Measurements from ENCODE around the gene AASDH. TPM values are rescaled to one million over a fixed set of nuclear protein-coding genes. Genes with fewer than 3 reads are reported as not detected.
"Not testable (repeated sequence)": the region's sequence is repeated elsewhere in the genome, so short reads cannot be mapped to it uniquely, and the experiment has no call there.

Gene AASDH
- total RNA-seq, 1 donor from 2014 or later: 54.4 TPM

- DNase-seq (ENCODE audit: low spot score): no peak
Observed at GRCh38 chr4:56405016-56405415, 17.7 kb upstream of the AASDH start.

GRCh38 chr4:56400560-56400959 lies 13.3 kb upstream of the AASDH start:
- no peak for DNase-seq (ENCODE audit: low spot score)

GRCh38 chr4:56391270-56391669 lies 4.0 kb upstream of the AASDH start:
- no peak for DNase-seq (ENCODE audit: low spot score)

- no peak for DNase-seq (ENCODE audit: low spot score)
Observed at GRCh38 chr4:56389558-56389957, 2.3 kb upstream of the AASDH start.

GRCh38 chr4:56388306-56388705 lies 1.0 kb upstream of the AASDH start:
- no peak for DNase-seq (ENCODE audit: low spot score)

- no peak for DNase-seq (ENCODE audit: low spot score)
Observed at GRCh38 chr4:56386091-56386490, 1.2 kb downstream of the AASDH start.

- DNase-seq (ENCODE audit: low spot score): no peak
Observed at GRCh38 chr4:56375458-56375857, 11.8 kb downstream of the AASDH start.

GRCh38 chr4:56374956-56375355 lies 12.3 kb downstream of the AASDH start:
- DNase-seq (ENCODE audit: low spot score): no peak

- no peak for DNase-seq (ENCODE audit: low spot score)
Observed at GRCh38 chr4:56372774-56373173, 14.5 kb downstream of the AASDH start.

GRCh38 chr4:56371426-56372220 lies 15.7 kb downstream of the AASDH start:
- no peak for DNase-seq (ENCODE audit: low spot score)

- no peak for DNase-seq (ENCODE audit: low spot score)
Observed at GRCh38 chr4:56370377-56370776, 16.9 kb downstream of the AASDH start.

- DNase-seq (ENCODE audit: low spot score): not testable (repeated sequence)
Observed at GRCh38 chr4:56362981-56363380, 24.3 kb downstream of the AASDH start.

- DNase-seq (ENCODE audit: low spot score): no peak
Observed at GRCh38 chr4:56360071-56360470, 27.2 kb downstream of the AASDH start.

- DNase-seq (ENCODE audit: low spot score): no peak
Observed at GRCh38 chr4:56356650-56357049, 30.6 kb downstream of the AASDH start.

- no peak for DNase-seq (ENCODE audit: low spot score)
Observed at GRCh38 chr4:56348576-56348975, 38.7 kb downstream of the AASDH start.

- DNase-seq (ENCODE audit: low spot score): no peak
Observed at GRCh38 chr4:56345458-56345857, 41.8 kb downstream of the AASDH start.

GRCh38 chr4:56342746-56343145 lies 44.5 kb downstream of the AASDH start:
- DNase-seq (ENCODE audit: low spot score): no peak

GRCh38 chr4:56330691-56331090 lies 56.6 kb downstream of the AASDH start:
- DNase-seq (ENCODE audit: low spot score): no peak

- no peak for DNase-seq (ENCODE audit: low spot score)
Observed at GRCh38 chr4:56326363-56326762, 60.9 kb downstream of the AASDH start.

- no peak for DNase-seq (ENCODE audit: low spot score)
Observed at GRCh38 chr4:56324011-56324610, 63.2 kb downstream of the AASDH start.

- no peak for DNase-seq (ENCODE audit: low spot score)
Observed at GRCh38 chr4:56323327-56323726, 64.0 kb downstream of the AASDH start.

- DNase-seq (ENCODE audit: low spot score): no peak
Observed at GRCh38 chr4:56321251-56321650, 66.0 kb downstream of the AASDH start.

GRCh38 chr4:56320293-56320692 lies 67.0 kb downstream of the AASDH start:
- DNase-seq (ENCODE audit: low spot score): no peak
